Measurements from ENCODE around the gene LCE1C. TPM values are rescaled to one million over a fixed set of nuclear protein-coding genes. Genes with fewer than 3 reads are reported as not detected.

Gene LCE1C
- total RNA-seq, 1 experiment from 2014 or later: not detected

- in situ Hi-C loops (cut with HindIII; ENCODE audit: low pct_unique_long_range_greater_than_20kb, low sequenced_read_pairs): no loop called here
- no peak for TF ChIP-seq REST (IDR thresholded peaks at IDR 0.05; ENCODE audit: insufficient read depth in 1 of 2, low read depth in 2 of 2, low read length in 1 of 2)
- no peak for TF ChIP-seq POLR2AphosphoS5 (IDR thresholded peaks at IDR 0.05; ENCODE audit: low read depth, low read length)
- TF ChIP-seq CTCF (IDR thresholded peaks at IDR 0.05): no peak
- TF ChIP-seq SIN3A (IDR thresholded peaks at IDR 0.05; ENCODE audit: borderline replicate concordance, insufficient read depth, low read depth, low read length): no peak
- no peak for TF ChIP-seq TCF7L2 (IDR thresholded peaks at IDR 0.05; ENCODE audit: low read depth, low read length)
- no peaks in the 10 kb centered on the region for H3K9me3 ChIP-seq (ENCODE audit: control insufficient read depth, insufficient read depth, low read depth, low read length)
- ChIA-PET CTCF (no interaction called here), POLR2A (interaction anchor here (0.6 kb wide), 1 partner anchor 1607 kb away, joined by 5 read pairs; no protein-coding TSS in a partner anchor)
- no TSS peak for BruUV-seq (replicated peaks)
- ATAC-seq (no peak), DNase-seq (ENCODE audit: low read depth, low spot score) (no peak)
- H3K36me3 ChIP-seq (ENCODE audit: control insufficient read depth, insufficient read depth, low read length): no peaks in the 10 kb centered on the region
- no peaks in the 10 kb centered on the region for H3K27me3 ChIP-seq (ENCODE audit: control insufficient read depth, insufficient read depth, low read length)
- H3K27ac ChIP-seq (ENCODE audit: low read length): no peak overlapping the region
- no peaks in the 10 kb centered on the region for H3K4me1 ChIP-seq (ENCODE audit: control insufficient read depth, insufficient read depth, low read length)
- intact Hi-C loops (cut with micrococcal nuclease; ENCODE audit: unreplicated experiment): no loop called here
- H3K4me3 ChIP-seq (ENCODE audit: low read depth in 2 of 2, low read length in 2 of 2): no peak overlapping the region
Observed at GRCh38 chr1:152756872-152757271, 49.6 kb downstream of the LCE1C start.

Other genes starting within 250 kb of the LCE1C start
- not detected for gene LCE3E, start 239.9 kb downstream of the LCE1C start, total RNA-seq (2021; ENCODE audit: unreplicated experiment)
- not detected for gene LCE3D, start 226.1 kb downstream of the LCE1C start, total RNA-seq (2021; ENCODE audit: unreplicated experiment)
- gene LCE3C, start 206.4 kb downstream of the LCE1C start, total RNA-seq (2021; ENCODE audit: unreplicated experiment): not detected
- not detected for gene LCE3B, start 192.8 kb downstream of the LCE1C start, total RNA-seq (2021; ENCODE audit: unreplicated experiment)
- gene LCE3A, start 183.5 kb downstream of the LCE1C start, total RNA-seq (2021; ENCODE audit: unreplicated experiment): not detected
- not detected for gene LCE2D, start 143.3 kb downstream of the LCE1C start, total RNA-seq (2021; ENCODE audit: unreplicated experiment)
- not detected for gene LCE2C, start 131.4 kb downstream of the LCE1C start, total RNA-seq (2021; ENCODE audit: unreplicated experiment)
- not detected for gene LCE2B, start 120.5 kb downstream of the LCE1C start, total RNA-seq (2021; ENCODE audit: unreplicated experiment)
- not detected for gene LCE2A, start 108.3 kb downstream of the LCE1C start, total RNA-seq (2021; ENCODE audit: unreplicated experiment)
- not detected for gene LCE4A, start 98.5 kb downstream of the LCE1C start, total RNA-seq (2021; ENCODE audit: unreplicated experiment)
- not detected for gene KPRP, start 48.6 kb downstream of the LCE1C start, total RNA-seq (2021; ENCODE audit: unreplicated experiment)
- gene LCE1F, start 31.5 kb downstream of the LCE1C start, total RNA-seq (2021; ENCODE audit: unreplicated experiment): not detected
- not detected for gene LCE1E, start 20.4 kb downstream of the LCE1C start, total RNA-seq (2021; ENCODE audit: unreplicated experiment)
- gene LCE1D, start 9.9 kb downstream of the LCE1C start, total RNA-seq (2021; ENCODE audit: unreplicated experiment): not detected
- not detected for gene LCE1B, start 5.3 kb upstream of the LCE1C start, total RNA-seq (2021; ENCODE audit: unreplicated experiment)
- not detected for gene LCE1A, start 20.8 kb upstream of the LCE1C start, total RNA-seq (2021; ENCODE audit: unreplicated experiment)
- not detected for gene LCE6A, start 36.2 kb upstream of the LCE1C start, total RNA-seq (2021; ENCODE audit: unreplicated experiment)
- gene LCE7A, start 53.3 kb upstream of the LCE1C start, total RNA-seq (2021; ENCODE audit: unreplicated experiment): not detected
- gene SMCP, start 71.7 kb upstream of the LCE1C start, total RNA-seq (2021; ENCODE audit: unreplicated experiment): not detected
- gene IVL, start 101.9 kb upstream of the LCE1C start, total RNA-seq (2021; ENCODE audit: unreplicated experiment): not detected
- gene SPRR5, start 140.6 kb upstream of the LCE1C start, total RNA-seq (2021; ENCODE audit: unreplicated experiment): not detected
- gene SPRR4, start 164.0 kb upstream of the LCE1C start, total RNA-seq (2021; ENCODE audit: unreplicated experiment): not detected
- not detected for gene SPRR1A, start 177.4 kb upstream of the LCE1C start, total RNA-seq (2021; ENCODE audit: unreplicated experiment)
- not detected for gene SPRR3, start 195.1 kb upstream of the LCE1C start, total RNA-seq (2021; ENCODE audit: unreplicated experiment)
- not detected for gene SPRR1B, start 224.6 kb upstream of the LCE1C start, total RNA-seq (2021; ENCODE audit: unreplicated experiment)
- not detected for gene SPRR2D, start 234.5 kb upstream of the LCE1C start, total RNA-seq (2021; ENCODE audit: unreplicated experiment)

All from Panc1 (cell line).